NCI-H1092 treated with DMSO at 0.1 percent for 48 hours (cell line): Measurements from ENCODE around the gene FGG.
"Not testable (repeated sequence)": the region's sequence is repeated elsewhere in the genome, so short reads cannot be mapped to it uniquely, and the experiment has no call there.

Source experiments
- DNase-seq: peaks from one replicate; lab custom pipeline; 2025; lab: John Stamatoyannopoulos, UW

The FGG gene

GRCh38 chr4:154610582-154610981, 1.9 kb downstream of the FGG start:
- DNase-seq, result no peak

DNA sequence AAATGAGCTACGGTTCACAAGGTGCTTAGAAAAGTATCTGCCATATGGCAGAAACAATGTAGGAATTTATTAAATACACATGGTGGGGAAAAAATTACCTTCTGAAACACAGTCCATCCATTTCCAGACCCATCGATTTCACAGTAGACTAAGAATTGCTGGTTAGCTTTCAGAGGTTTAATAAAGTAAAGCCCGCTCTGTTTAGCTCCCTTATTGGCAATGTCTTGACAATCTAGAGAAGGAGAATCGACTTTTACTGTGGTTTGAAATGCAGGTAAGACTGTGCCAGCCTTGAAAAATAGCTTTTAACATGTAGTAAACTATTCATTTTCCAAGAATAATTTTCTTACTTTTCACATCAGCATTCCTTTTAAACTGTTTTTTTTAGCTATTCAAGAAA, 2.9 kb downstream of the FGG start:
- no peak for DNase-seq

DNA sequence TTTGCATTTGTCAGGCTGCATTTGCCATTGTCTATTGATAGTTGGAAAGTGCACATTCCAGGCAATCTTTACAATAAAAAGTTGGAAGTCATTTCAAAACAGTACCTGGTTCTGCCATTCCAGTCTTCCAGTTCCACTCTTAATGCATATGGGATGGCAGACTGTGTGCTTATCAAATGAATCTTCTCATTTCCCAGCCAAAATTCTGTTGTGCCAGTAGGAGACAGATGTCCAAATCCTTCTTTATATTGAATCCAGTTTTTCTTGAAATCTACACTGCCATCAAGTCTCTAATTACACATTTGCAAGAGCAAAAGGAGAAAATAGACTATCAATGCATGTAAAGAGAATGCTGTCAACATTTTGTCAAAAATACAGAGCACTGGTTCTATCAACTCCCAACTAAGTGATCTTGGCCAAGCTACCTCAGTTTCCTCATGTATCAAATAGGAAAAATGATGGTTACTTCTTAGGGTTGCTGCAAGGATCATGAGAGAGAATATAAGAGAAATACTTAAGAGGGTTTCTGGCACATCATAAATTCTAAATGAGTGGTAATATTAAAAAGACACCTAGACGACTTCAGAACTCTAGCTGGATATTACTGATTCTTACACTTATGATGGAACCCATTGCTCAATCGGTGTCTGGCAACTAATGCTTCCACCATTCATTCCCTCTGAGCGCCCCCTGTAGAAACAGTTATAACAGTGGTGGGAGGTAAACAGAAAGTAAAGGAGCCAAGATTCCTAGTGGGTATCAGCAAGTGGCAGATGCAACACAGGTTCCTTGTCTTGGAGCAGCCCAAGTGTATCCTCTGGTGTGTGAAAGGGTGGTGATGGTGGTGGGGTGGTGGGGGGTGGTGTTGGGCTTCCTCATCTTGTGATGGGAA, 3.8 kb downstream of the FGG start:
- no peak for DNase-seq

- DNase-seq, result no peak
These were observed 5.4 kb downstream of the FGG start for GRCh38 chr4:154606728-154607723.

DNA sequence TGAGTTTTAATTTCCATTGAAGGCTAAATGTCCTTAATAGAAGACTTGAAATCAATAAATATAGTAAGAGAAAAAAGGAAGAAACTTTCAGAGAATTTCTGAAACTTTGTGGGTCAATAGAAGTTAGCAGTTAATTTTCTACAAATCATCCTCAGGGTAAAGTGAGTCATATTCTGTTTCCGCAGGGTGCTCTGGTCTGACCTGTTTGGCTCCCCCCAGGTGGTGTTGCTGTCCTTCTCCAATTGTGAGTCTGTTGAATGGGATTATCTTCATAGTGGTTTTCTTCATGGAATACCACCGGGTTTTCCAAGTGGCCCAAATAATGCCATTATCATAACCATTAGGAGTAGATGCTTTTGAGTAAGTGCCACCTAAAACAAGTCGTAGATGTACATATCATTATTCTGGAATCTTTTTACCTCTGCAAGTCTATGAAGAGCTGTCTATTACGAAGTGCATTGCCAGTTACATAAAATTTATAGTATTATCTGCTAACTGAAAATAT, 7.7 kb downstream of the FGG start:
- DNase-seq, result no peak

- no peak for DNase-seq
These were observed 9.2 kb downstream of the FGG start for GRCh38 chr4:154603033-154603943.

GRCh38 chr4:154602404-154603020, 9.9 kb downstream of the FGG start:
- DNase-seq, result no peak

DNA sequence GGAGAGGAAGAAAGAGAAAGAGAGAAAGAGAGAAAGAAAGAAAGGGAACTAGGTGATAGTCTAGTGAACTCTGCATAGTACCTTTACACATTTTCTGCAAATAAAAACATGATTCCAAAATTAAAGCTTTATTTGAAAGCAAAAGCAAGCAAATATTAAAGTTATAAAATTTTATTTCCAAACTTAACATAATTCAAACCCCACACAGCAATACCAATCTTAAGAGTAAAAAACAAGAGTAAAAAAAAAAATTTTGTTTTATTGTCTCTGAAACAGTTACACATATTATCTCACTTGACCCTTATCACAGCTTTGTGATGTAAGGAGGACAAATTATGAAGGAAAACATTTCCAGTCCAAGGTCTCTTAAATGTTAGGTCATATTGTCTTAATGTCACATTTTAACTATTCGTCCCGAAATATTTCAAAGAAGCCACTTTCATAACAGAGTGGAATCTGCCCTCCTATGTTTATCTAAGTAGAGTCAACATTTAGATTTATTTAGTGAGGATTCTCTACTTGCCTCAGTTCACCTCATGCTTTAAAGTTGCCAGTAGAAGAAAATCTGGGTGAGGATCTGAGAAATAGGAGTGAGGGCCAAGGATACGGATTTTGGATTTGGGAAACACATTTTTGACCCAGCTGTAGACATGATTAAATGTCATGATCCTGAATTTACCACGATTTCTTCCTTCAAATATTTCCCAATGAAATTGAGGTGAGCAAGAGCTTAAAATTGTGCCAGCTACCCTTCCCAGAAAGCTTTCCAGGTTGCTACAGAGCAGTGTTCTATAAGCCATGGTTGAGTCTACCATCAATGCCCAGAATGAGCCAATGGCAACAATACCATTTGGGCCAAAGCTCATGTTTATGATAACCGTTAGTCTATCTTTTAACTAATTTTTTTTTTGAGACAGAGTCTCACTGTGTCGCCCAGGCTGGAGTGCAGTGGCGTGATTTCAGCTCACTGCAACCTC, 14.4 kb downstream of the FGG start:
- DNase-seq, result no peak

GRCh38 chr4:154597281-154597680, 15.2 kb downstream of the FGG start:
- DNase-seq, result not testable (repeated sequence)

- no peak for DNase-seq
These were observed 16.6 kb downstream of the FGG start for GRCh38 chr4:154595807-154596206.

GRCh38 chr4:154594343-154594742, 18.1 kb downstream of the FGG start:
- DNase-seq, result not testable (repeated sequence)

DNA sequence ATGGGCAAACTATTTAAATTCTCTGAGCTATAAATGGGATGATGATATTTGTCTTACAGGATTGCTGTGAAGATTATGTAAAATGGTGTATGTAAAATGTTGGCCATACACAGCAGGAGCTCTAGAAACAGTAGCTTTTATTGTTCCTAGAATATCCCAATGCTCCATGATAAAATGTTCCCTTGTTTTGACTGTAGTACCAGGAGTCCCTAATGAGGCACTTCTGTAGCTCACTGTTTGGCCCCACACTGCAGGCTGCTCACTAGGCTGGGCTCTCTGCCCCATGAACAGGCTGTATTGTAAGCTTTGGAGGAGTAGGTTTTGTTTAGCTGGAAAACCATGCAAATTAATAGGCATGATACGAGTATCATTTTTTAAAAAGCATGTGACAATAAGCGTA, 18.6 kb downstream of the FGG start:
- no peak for DNase-seq

GRCh38 chr4:154591890-154592289, 20.6 kb downstream of the FGG start:
- no peak for DNase-seq

GRCh38 chr4:154590329-154591006, 22.0 kb downstream of the FGG start, which contains the start of gene FGA:
Gene FGA (minus strand): TSS chr4:154590742. CDS start chr4:154590687, 55 bp downstream.
- no peak for DNase-seq

DNA sequence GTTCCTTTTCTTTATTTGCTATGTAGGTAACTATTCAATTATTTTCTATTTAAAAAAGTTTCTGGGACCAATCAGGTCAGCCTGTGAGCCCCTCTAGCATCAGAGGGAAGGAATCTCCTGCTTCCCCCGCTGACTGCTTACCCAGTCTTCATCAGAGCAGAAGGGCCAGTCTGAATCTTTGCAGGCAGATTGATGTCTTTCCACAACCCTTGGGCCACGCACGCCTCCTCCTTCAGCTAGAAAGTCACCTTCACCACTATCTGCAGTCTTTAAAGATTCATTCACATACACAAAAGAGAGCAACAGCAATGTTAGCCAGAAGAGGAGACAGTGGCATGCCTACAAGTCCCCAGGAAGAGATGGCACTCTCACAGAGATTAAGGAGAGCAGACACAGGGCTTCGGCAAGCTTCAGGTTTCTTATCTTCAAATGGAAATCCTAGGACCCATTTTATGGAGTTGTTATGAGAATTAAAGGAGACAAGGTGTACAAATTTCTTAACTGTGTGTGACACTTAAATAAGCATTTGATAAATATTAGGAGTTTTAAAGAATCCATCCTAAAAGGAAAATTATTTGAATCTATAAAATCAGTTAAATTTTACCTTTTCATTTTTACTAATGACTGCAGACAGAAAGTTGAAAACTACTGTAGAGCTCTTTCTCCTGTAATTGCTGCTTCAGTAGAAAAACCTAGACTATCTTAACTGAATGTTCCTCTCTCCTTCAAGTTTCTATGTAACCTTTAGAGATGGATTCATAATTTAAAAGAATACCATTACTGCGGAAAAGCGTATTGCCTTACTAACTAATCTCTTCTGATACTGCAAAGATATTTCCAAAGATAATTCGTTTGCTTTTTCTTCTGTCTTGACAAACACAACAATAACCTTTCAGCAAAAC, 22.9 kb downstream of the FGG start:
- DNase-seq, result no peak

GRCh38 chr4:154588198-154588597, 24.3 kb downstream of the FGG start:
- no peak for DNase-seq

DNA sequence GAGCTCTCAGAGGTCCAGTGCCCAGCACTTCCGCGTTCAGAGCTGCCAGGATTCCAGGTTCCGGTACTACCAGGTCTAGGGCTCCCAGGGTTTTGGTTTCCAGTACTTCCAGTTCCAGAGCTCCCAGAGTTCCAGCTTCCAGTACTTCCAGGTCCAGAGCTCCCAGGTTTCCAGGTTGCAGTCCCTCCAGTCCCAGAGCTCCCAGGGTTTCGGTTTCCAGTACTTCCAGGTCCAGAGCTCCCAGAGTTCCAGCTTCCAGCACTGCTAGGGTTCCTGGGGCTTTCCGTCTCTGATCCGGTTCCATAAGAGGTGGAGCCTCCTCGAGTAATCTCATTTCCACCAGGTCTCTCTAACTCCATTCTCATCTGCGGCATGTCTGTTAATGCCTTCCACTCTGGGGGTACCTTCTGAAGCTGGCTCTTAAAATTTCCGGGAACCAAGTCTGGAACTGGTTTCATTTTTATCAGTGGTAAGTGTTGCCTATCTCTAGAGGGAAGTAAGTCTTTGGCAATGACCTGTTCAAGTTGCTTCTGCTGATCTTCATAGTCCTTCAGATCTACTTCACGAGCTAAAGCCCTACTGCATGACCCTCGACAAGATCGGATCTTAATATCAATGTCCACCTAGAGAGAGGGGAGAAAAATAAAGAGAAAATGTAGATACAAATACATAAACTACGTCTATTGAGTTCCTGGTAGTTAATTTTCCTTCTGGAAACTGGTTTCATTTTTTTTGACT, 26.0 kb downstream of the FGG start:
- DNase-seq, result no peak
